H1 (cell line): Measurements from ENCODE around the gene PLD5. TPM values are rescaled to one million over a fixed set of nuclear protein-coding genes. Genes with fewer than 3 reads are reported as not detected.

Experiments
- CTCF ChIA-PET: fragments of 300-600 bp; sonication (Branson Sonifier 250); formaldehyde crosslinking; loops from one replicate; lab custom pipeline; 2021; ENCODE audit not compliant: partially characterized antibody; lab: Charles Lee
- POLR2A ChIA-PET: fragments of 300-600 bp; sonication (Branson Sonifier 250); formaldehyde crosslinking; loops from one replicate; lab custom pipeline; 2021; ENCODE audit warnings: inconsistent platforms; ENCODE audit not compliant: partially characterized antibody; lab: Charles Lee
- DNase-seq, 2 experiments: peaks; one replicate each; pipeline versions ENCODE4 v3.0.0 to v3.0.0-alpha.2; 2010 to 2022; ENCODE audit warnings: low spot score in 2 of 2, low read depth in 1 of 2, mixed read lengths in 1 of 2
- FAIRE-seq: peaks from 2 replicates; lab custom pipeline; 2011; peaks lifted over from hg19 to GRCh38; lab: Jason Lieb, UNC
- H2AFZ ChIP-seq: 2 replicates; pipeline ENCODE4 v1.8.1; 2012; ENCODE audit warnings: low read length, inconsistent platforms
- H2AK5ac ChIP-seq: 2 replicates; pipeline ENCODE4 v1.6.1; 2013; ENCODE audit warnings: low read depth, low read length
- H2BK120ac ChIP-seq: replicated peaks from 2 replicates; pipeline ENCODE3; 2013; ENCODE audit warnings: low read depth, low read length, inconsistent platforms
- H2BK12ac ChIP-seq: 2 replicates; pipeline ENCODE4 v1.6.1; 2013; ENCODE audit warnings: low read depth, low read length
- H2BK15ac ChIP-seq: 2 replicates; pipeline ENCODE4 v1.6.1; 2013; ENCODE audit warnings: low read length
- H2BK20ac ChIP-seq: 2 replicates; pipeline ENCODE4 v1.6.1; 2013; ENCODE audit warnings: low read length
- H2BK5ac ChIP-seq: 2 replicates; pipeline ENCODE4 v1.6.1; 2013; ENCODE audit warnings: low read depth, low read length
- H3K14ac ChIP-seq: 2 replicates; pipeline ENCODE4 v1.6.1; 2013; ENCODE audit warnings: inconsistent platforms; ENCODE audit not compliant: insufficient read length
- H3K18ac ChIP-seq: 2 replicates; pipeline ENCODE4 v1.6.1; 2013; ENCODE audit warnings: low read length; ENCODE audit errors: extremely low read depth
- H3K23ac ChIP-seq: 2 replicates; pipeline ENCODE4 v1.6.1; 2013; ENCODE audit warnings: inconsistent platforms; ENCODE audit not compliant: insufficient read length
- H3K23me2 ChIP-seq: 2 replicates; pipeline ENCODE4 v1.6.1; 2013; ENCODE audit warnings: low read depth, low read length
- H3K27ac ChIP-seq: 2 replicates; pipeline ENCODE4 v1.6.1; 2011; ENCODE audit warnings: low read depth, low read length, inconsistent platforms
- H3K27me3 ChIP-seq, 4 experiments: replicated peaks in 1 of 4; 1 replicate in 1 of 4; 2 replicates in 3 of 4; pipeline versions ENCODE4 v1.6.1 to v1.8.1; 2011 to 2013; ENCODE audit warnings: low read length in 3 of 4, mild to moderate bottlenecking in 3 of 4, inconsistent platforms in 2 of 4, mixed read lengths in 2 of 4, moderate library complexity in 1 of 4; ENCODE audit not compliant: control insufficient read depth in 3 of 4, insufficient read depth in 3 of 4; ENCODE audit errors: extremely low read depth in 1 of 4
- H3K36me3 ChIP-seq, 4 experiments: 2 replicates each; pipeline versions ENCODE4 v1.6.1 to v1.8.1; 2011 to 2013; ENCODE audit warnings: mild to moderate bottlenecking in 4 of 4, low read length in 3 of 4, moderate library complexity in 2 of 4, control low read depth in 1 of 4, inconsistent platforms in 1 of 4; ENCODE audit not compliant: insufficient read depth in 4 of 4, control insufficient read depth in 2 of 4
- H3K4ac ChIP-seq: replicated peaks from 2 replicates; pipeline ENCODE3; 2013; ENCODE audit warnings: low read length, low read depth, mixed read lengths, inconsistent platforms; ENCODE audit not compliant: insufficient read length
- H3K4me1 ChIP-seq, 4 experiments: replicated peaks in 1 of 4; 1 replicate in 1 of 4; 2 replicates in 3 of 4; pipeline versions ENCODE4 v1.6.1 to v1.8.1; 2011 to 2013; ENCODE audit warnings: low read length in 3 of 4, inconsistent platforms in 2 of 4, mixed read lengths in 1 of 4; ENCODE audit not compliant: insufficient read depth in 4 of 4, control insufficient read depth in 3 of 4
- H3K4me2 ChIP-seq, 2 experiments: 2 replicates each; pipeline versions ENCODE4 v1.6.1 to v1.8.1; 2011 to 2013; ENCODE audit warnings: low read depth in 2 of 2, low read length in 2 of 2, control low read depth in 1 of 2, inconsistent platforms in 1 of 2, mild to moderate bottlenecking in 1 of 2; ENCODE audit not compliant: insufficient read depth in 1 of 2
- H3K4me3 ChIP-seq, 4 experiments: fragments of 200-600, 300-600 bp in 1 of 4; sonication (generic), shearing (Covaris generic), sonication (Bioruptor Twin) in 1 of 4; 2 replicates each; pipeline versions ENCODE4 v1.5.1 to v1.8.1; 2011 to 2016; ENCODE audit warnings: low read length in 4 of 4, low read depth in 3 of 4, control low read depth in 2 of 4, inconsistent platforms in 2 of 4, mild to moderate bottlenecking in 2 of 4, mixed read lengths in 1 of 4, moderate library complexity in 1 of 4; ENCODE audit not compliant: insufficient read depth in 2 of 4; ENCODE audit errors: extremely low read depth in 1 of 4
- H3K56ac ChIP-seq: replicated peaks from 2 replicates; pipeline ENCODE3; 2013; ENCODE audit warnings: low read depth, mild to moderate bottlenecking, mixed read lengths, low read length, inconsistent platforms; ENCODE audit not compliant: insufficient read length
- H3K79me1 ChIP-seq: 2 replicates; pipeline ENCODE4 v1.6.1; 2013; ENCODE audit warnings: low read depth, low read length, control low read depth
- H3K79me2 ChIP-seq, 2 experiments: 2 replicates each; pipeline versions ENCODE4 v1.6.1 to v1.8.1; 2012 to 2013; ENCODE audit warnings: low read length in 2 of 2, mild to moderate bottlenecking in 2 of 2, inconsistent platforms in 1 of 2; ENCODE audit not compliant: insufficient read depth in 2 of 2, control insufficient read depth in 1 of 2
- H3K9ac ChIP-seq, 4 experiments: replicated peaks in 1 of 4; 1 replicate in 1 of 4; 2 replicates in 3 of 4; pipeline versions ENCODE4 v1.6.1 to v1.8.1; 2011 to 2013; ENCODE audit warnings: low read depth in 3 of 4, low read length in 3 of 4, control low read depth in 2 of 4, mild to moderate bottlenecking in 2 of 4, moderate library complexity in 2 of 4, inconsistent platforms in 1 of 4; ENCODE audit errors: extremely low read depth in 1 of 4
- H3K9me3 ChIP-seq, 2 experiments: 2 replicates each; pipeline versions ENCODE4 v1.6.1 to v1.8.1; 2012 to 2013; ENCODE audit warnings: mild to moderate bottlenecking in 2 of 2, moderate library complexity in 2 of 2, control low read depth in 1 of 2, inconsistent platforms in 1 of 2, low read depth in 1 of 2, low read length in 1 of 2, mixed read lengths in 1 of 2; ENCODE audit not compliant: insufficient read depth in 2 of 2
- H4K20me1 ChIP-seq, 2 experiments: replicated peaks in 1 of 2; 2 replicates each; pipeline versions ENCODE3 to v1.8.1; 2011 to 2013; ENCODE audit warnings: inconsistent platforms in 2 of 2, low read length in 2 of 2, mild to moderate bottlenecking in 1 of 2; ENCODE audit not compliant: insufficient read depth in 2 of 2, control insufficient read depth in 1 of 2
- H4K5ac ChIP-seq: 2 replicates; pipeline ENCODE4 v1.6.1; 2013; ENCODE audit warnings: low read length, low read depth, mixed read lengths, inconsistent platforms; ENCODE audit not compliant: insufficient read length
- H4K8ac ChIP-seq: 2 replicates; pipeline ENCODE4 v1.8.0; 2013; ENCODE audit warnings: mild to moderate bottlenecking, moderate library complexity, low read length, inconsistent platforms; ENCODE audit not compliant: insufficient read depth; ENCODE audit errors: extremely low read depth
- H4K91ac ChIP-seq: replicated peaks from 2 replicates; pipeline ENCODE3; 2013; ENCODE audit warnings: low read length, mixed read lengths, inconsistent platforms; ENCODE audit not compliant: insufficient read length
- CREB1 ChIP-seq: IDR thresholded peaks from 2 replicates; pipeline ENCODE4 v1.6.1; 2012; ENCODE audit warnings: inconsistent platforms
- EGR1 ChIP-seq: IDR thresholded peaks from 2 replicates; pipeline ENCODE4 v1.6.1; 2011; ENCODE audit warnings: low read depth, low read length, borderline replicate concordance
- EZH2 ChIP-seq: fragments of 200-600 bp; sonication (generic); IDR thresholded peaks from 2 replicates; pipeline ENCODE4 v1.7.1; 2012; ENCODE audit warnings: low read depth, mild to moderate bottlenecking, moderate library complexity, low read length, inconsistent platforms; ENCODE audit not compliant: severe bottlenecking
- GTF2F1 ChIP-seq: IDR thresholded peaks from 2 replicates; pipeline ENCODE4 v1.6.1; 2012; ENCODE audit warnings: low read depth, low read length, improper control_type of control experiment, borderline replicate concordance
- JUND ChIP-seq: IDR thresholded peaks from 2 replicates; pipeline ENCODE4 v1.6.1; 2011; ENCODE audit warnings: mild to moderate bottlenecking, improper control_type of control experiment, low read length
- KDM4A ChIP-seq: IDR thresholded peaks from one replicate; pipeline ENCODE4 v1.7.1; 2012; ENCODE audit warnings: low read depth, mild to moderate bottlenecking, moderate library complexity, low read length, inconsistent platforms; ENCODE audit not compliant: severe bottlenecking
- NRF1 ChIP-seq: IDR thresholded peaks from 2 replicates; pipeline ENCODE4 v1.6.1; 2011; ENCODE audit warnings: mild to moderate bottlenecking, low read depth, low read length, improper control_type of control experiment
- SP1 ChIP-seq: IDR thresholded peaks from 2 replicates; pipeline ENCODE4 v1.6.1; 2011; ENCODE audit warnings: low read depth, low read length
- SUZ12 ChIP-seq: fragments of 200-600 bp; sonication (generic); IDR thresholded peaks from 2 replicates; pipeline ENCODE4 v1.6.1; 2012; ENCODE audit warnings: mild to moderate bottlenecking, inconsistent platforms, low read length, moderate library complexity, mixed read lengths
- TAF7 ChIP-seq: optimal IDR thresholded peaks from 2 replicates; pipeline ENCODE3; 2011; ENCODE audit warnings: low read depth, mild to moderate bottlenecking, inconsistent platforms, low read length, moderate library complexity, borderline replicate concordance
- TEAD4 ChIP-seq: IDR thresholded peaks from 2 replicates; pipeline ENCODE4 v1.6.1; 2012; ENCODE audit warnings: low read depth, low read length, inconsistent platforms, mixed read lengths
- YY1 ChIP-seq: IDR thresholded peaks from 2 replicates; pipeline ENCODE4 v1.6.1; 2011; ENCODE audit warnings: low read depth, mild to moderate bottlenecking, low read length
- WGBS, 2 experiments: shearing (Covaris generic) in 1 of 2; methylation state at CpG; one replicate each; pipeline versions ENCODE4 v1.1.6 to v1.1.7; 2013 to 2015; ENCODE audit warnings: low lambda C conversion rate in 2 of 2, mixed read lengths in 2 of 2, inconsistent platforms in 1 of 2, low coverage in 1 of 2, missing lambda C conversion rate in 1 of 2; ENCODE audit not compliant: insufficient replicate concordance in 2 of 2, insufficient coverage in 1 of 2, insufficient read length in 1 of 2; ENCODE audit errors: extremely low coverage in 1 of 2, missing lambda C conversion rate in 1 of 2; 5-methylcytosine and 5-hydroxymethylcytosine counted together
- polyA plus RNA-seq, 7 experiments: library from polyadenylated mRNA; depleted of rRNA in 3 of 7; stranded (reverse) in 5 of 7; unstranded in 2 of 7; fragments of >200 nt in 5 of 7; fragments of 200-250 nt in 2 of 7; gene quantifications; 1 replicate in 5 of 7; 2 replicates in 1 of 7; 4 replicates in 1 of 7; pipeline versions ENCODE4 v1.2.1 to v1.2.3, GENCODE V29; 2011 to 2013; ENCODE audit warnings: missing spikeins in 2 of 7, mixed read lengths in 2 of 7
- total RNA-seq: library from RNA; stranded (reverse); fragmentation: NEBNext Ultra II Directional; extraction: Animal tissue kit (Norgen Biotek cat#: 25700); gene quantifications from 2 replicates; pipeline ENCODE4 v1.2.1, GENCODE V29; 2021
- TF ChIP-seq, protein P1 (sequence below), 3 experiments: IDR thresholded peaks; 1 replicate in 2 of 3; 2 replicates in 1 of 3; pipeline versions ENCODE4 v1.5.1 to v1.6.1; 2011; ENCODE audit warnings: low read length in 3 of 3, mild to moderate bottlenecking in 3 of 3, inconsistent platforms in 2 of 3, low read depth in 1 of 3, moderate library complexity in 1 of 3; ENCODE audit not compliant: insufficient read depth in 1 of 3; ENCODE audit errors: control extremely low read depth in 1 of 3

Gene PLD5
- total and polyA plus RNA-seq, 2 of the 8 experiments (the other 6 are each of a cell fraction or from before 2014, with no cell fraction given): 0.86 to 8.5 TPM

DNA sequence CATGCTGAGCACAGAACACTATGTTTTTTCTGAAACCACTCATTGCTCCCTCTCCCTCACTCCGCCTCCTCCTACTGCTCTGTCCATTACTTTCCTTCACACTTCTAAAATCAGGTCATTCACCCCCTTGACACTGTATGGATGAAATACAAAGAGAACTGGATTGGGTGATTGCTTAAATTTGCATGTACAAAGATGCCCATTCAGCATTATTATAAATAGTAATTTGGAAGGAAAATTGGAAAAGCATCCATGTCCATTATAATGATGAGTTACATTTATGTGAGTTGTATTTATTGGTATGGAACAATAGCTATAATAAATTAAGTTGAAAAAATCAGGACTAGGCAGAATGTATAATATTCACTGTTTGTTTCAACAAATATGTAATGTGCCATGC is 83.7 kb downstream of the PLD5 start:
- CTCF ChIA-PET: interaction anchor here (1.1 to 1.7 kb wide), 4 partner anchors 8 to 16 kb away, joined by 3 to 6 read pairs (median 5); no protein-coding TSS in a partner anchor
- TF ChIP-seq TAF7: no peak
- no peak for TF ChIP-seq KDM4A
- no peak for TF ChIP-seq EGR1
- TF ChIP-seq CREB1: no peak
- TF ChIP-seq SUZ12: no peak
- TF ChIP-seq YY1: no peak
- no peak for TF ChIP-seq TEAD4
- TF ChIP-seq, protein P1, sequence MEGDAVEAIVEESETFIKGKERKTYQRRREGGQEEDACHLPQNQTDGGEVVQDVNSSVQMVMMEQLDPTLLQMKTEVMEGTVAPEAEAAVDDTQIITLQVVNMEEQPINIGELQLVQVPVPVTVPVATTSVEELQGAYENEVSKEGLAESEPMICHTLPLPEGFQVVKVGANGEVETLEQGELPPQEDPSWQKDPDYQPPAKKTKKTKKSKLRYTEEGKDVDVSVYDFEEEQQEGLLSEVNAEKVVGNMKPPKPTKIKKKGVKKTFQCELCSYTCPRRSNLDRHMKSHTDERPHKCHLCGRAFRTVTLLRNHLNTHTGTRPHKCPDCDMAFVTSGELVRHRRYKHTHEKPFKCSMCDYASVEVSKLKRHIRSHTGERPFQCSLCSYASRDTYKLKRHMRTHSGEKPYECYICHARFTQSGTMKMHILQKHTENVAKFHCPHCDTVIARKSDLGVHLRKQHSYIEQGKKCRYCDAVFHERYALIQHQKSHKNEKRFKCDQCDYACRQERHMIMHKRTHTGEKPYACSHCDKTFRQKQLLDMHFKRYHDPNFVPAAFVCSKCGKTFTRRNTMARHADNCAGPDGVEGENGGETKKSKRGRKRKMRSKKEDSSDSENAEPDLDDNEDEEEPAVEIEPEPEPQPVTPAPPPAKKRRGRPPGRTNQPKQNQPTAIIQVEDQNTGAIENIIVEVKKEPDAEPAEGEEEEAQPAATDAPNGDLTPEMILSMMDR (IDR thresholded peaks at IDR 0.05; ENCODE audit: control extremely low read depth in 1 of 3, insufficient read depth in 1 of 3, low read depth in 1 of 3, low read length in 3 of 3): no peak
- TF ChIP-seq EZH2: no peak
- no peak for TF ChIP-seq GTF2F1
- TF ChIP-seq JUND: no peak
- no peak for TF ChIP-seq NRF1
- TF ChIP-seq SP1: no peak

More for the DNA sequence above, 83.7 kb downstream of the PLD5 start:
- WGBS, 2 experiments: 95% methylated on average over 1 of the region's 1 CpG; no CpG with 5 or more reads in 1 of the 2 experiments
- Histone ChIP-seq H3K4me3 (no peak overlapping the region), H3K4me2 (no peak overlapping the region), H4K8ac (no peak overlapping the region), H3K56ac (no peak overlapping the region), H2BK5ac (no peak overlapping the region), H2AFZ (no peak overlapping the region), H3K79me1 (no peaks in the 10 kb centered on the region), H3K23ac (no peak overlapping the region), H4K91ac (no peak overlapping the region), H3K14ac (no peak overlapping the region), H3K4me1 (no peaks in the 10 kb centered on the region; a peak in 1 of 7 replicates), H4K5ac (no peak overlapping the region), H4K20me1 (no peaks in the 10 kb centered on the region), H2BK120ac (no peak overlapping the region), H3K18ac (no peak overlapping the region), H2BK15ac (no peak overlapping the region), H3K36me3 (no peaks in the 10 kb centered on the region), H2AK5ac (no peak overlapping the region), H3K23me2 (no peaks in the 10 kb centered on the region), H3K27ac (no peak overlapping the region), H2BK12ac (no peak overlapping the region), H3K27me3 (no peaks in the 10 kb centered on the region), H3K4ac (no peak overlapping the region), H3K79me2 (no peaks in the 10 kb centered on the region), H3K9me3 (no peaks in the 10 kb centered on the region), H3K9ac (no peak overlapping the region), H2BK20ac (no peak overlapping the region)
- POLR2A ChIA-PET: no interaction called here
- DNase-seq (no peak), FAIRE-seq (no peak)
